HepG2 (cell line): ENCODE measurements around the gene APEX1. TPM values are rescaled to one million over a fixed set of nuclear protein-coding genes. Genes with fewer than 3 reads are reported as not detected.

ENCODE experiments used
- ATAC-seq: fragments of 200-7000 bp; cut with Tn5 transposase; 3 replicates; pipeline ENCODE4 v1.9.1; 2020; ENCODE audit warnings: mild to moderate bottlenecking, moderate library complexity
- BruUV-seq: library from RNA; stranded (reverse); fragments of 400-500 nt; replicated peaks from 2 replicates; lab custom pipeline; 2021; lab: Mats Ljungman, UMichigan
- CTCF ChIA-PET: fragments of 300-600 bp; formaldehyde crosslinking; extraction: SDS; loops from one replicate; lab custom pipeline; 2021; ENCODE audit warnings: low total read pairs, inconsistent platforms, low intra/inter-chr PET ratio; lab: Yijun Ruan, JAX
- POLR2A ChIA-PET: fragments of 350-600 bp; sonication (Branson Sonifier 250); formaldehyde crosslinking; loops from one replicate; lab custom pipeline; 2020; ENCODE audit warnings: antibody characterized with exemption, inconsistent platforms; lab: Yijun Ruan, JAX
- DNase-seq: peaks from one replicate; pipeline ENCODE4 v3.0.0-alpha.2; 2015; ENCODE audit warnings: low spot score
- FAIRE-seq: peaks from 3 replicates; lab custom pipeline; 2011; peaks lifted over from hg19 to GRCh38; lab: Jason Lieb, UNC
- H2AFZ ChIP-seq: one replicate; pipeline ENCODE4 v1.6.1; 2011; ENCODE audit warnings: low read length, inconsistent platforms
- H3K27ac ChIP-seq: fragments of 300-600 bp; 3 replicates; pipeline ENCODE4 v1.8.0; 2011; ENCODE audit warnings: mixed run types, mild to moderate bottlenecking, mixed read lengths, low read length, inconsistent platforms; ENCODE audit not compliant: insufficient read depth; ENCODE audit errors: extremely low read length
- H3K27me3 ChIP-seq, 2 experiments: fragments of 200-600 bp in 1 of 2; 2 replicates in 1 of 2; 3 replicates in 1 of 2; pipeline versions ENCODE4 v1.6.0 to v1.8.0; 2011; ENCODE audit warnings: low read length in 2 of 2, mild to moderate bottlenecking in 2 of 2, moderate library complexity in 2 of 2, inconsistent platforms in 1 of 2; ENCODE audit not compliant: insufficient read depth in 2 of 2, control insufficient read depth in 1 of 2
- H3K36me3 ChIP-seq, 2 experiments: fragments of 200-600 bp in 1 of 2; replicated peaks in 1 of 2; 2 replicates in 1 of 2; 3 replicates in 1 of 2; pipeline versions ENCODE4 v1.5.1 to v1.8.0; 2011; ENCODE audit warnings: low read length in 2 of 2, inconsistent platforms in 1 of 2; ENCODE audit not compliant: insufficient read depth in 2 of 2, control insufficient read depth in 1 of 2
- H3K4me1 ChIP-seq: 2 replicates; pipeline ENCODE4 v1.5.1; 2012; ENCODE audit warnings: low read length, inconsistent platforms; ENCODE audit not compliant: insufficient read depth
- H3K4me2 ChIP-seq: 2 replicates; pipeline ENCODE4 v1.6.0; 2011; ENCODE audit warnings: low read depth, low read length, inconsistent platforms
- H3K4me3 ChIP-seq, 3 experiments: fragments of 200-600 bp in 1 of 3; sonication (generic), shearing (Covaris generic) in 1 of 3; replicated peaks in 1 of 3; 2 replicates each; pipeline ENCODE4 v1.5.1; 2011 to 2016; ENCODE audit warnings: low read length in 3 of 3, inconsistent platforms in 2 of 3, low read depth in 2 of 3, mild to moderate bottlenecking in 2 of 3, control low read depth in 1 of 3, mixed read lengths in 1 of 3; ENCODE audit not compliant: insufficient read depth in 1 of 3
- H3K79me2 ChIP-seq: one replicate; pipeline ENCODE4 v1.6.1; 2011; ENCODE audit warnings: low read length, inconsistent platforms; ENCODE audit not compliant: insufficient read depth
- H3K9ac ChIP-seq: 2 replicates; pipeline ENCODE4 v1.6.0; 2011; ENCODE audit warnings: mild to moderate bottlenecking, low read depth, low read length, inconsistent platforms; ENCODE audit not compliant: insufficient read depth
- H3K9me3 ChIP-seq: 2 replicates; pipeline ENCODE4 v1.5.1; 2012; ENCODE audit warnings: mild to moderate bottlenecking, low read length
- H4K20me1 ChIP-seq: 2 replicates; pipeline ENCODE4 v1.6.0; 2011; ENCODE audit warnings: inconsistent platforms, mild to moderate bottlenecking, low read length, moderate library complexity; ENCODE audit not compliant: insufficient read depth
- ATAD3A ChIP-seq: sonication (generic); formaldehyde crosslinking; IDR thresholded peaks from 2 replicates; pipeline ENCODE4 v1.4.0; 2020; ENCODE audit warnings: missing genetic modification reagents
- FLYWCH1 ChIP-seq: sonication (generic); formaldehyde crosslinking; IDR thresholded peaks from 2 replicates; pipeline ENCODE4 v1.8.1; 2023; ENCODE audit warnings: mild to moderate bottlenecking, missing genetic modification reagents
- FOXJ3 ChIP-seq: sonication (generic); formaldehyde crosslinking; IDR thresholded peaks from 2 replicates; pipeline ENCODE4 v1.4.0; 2020; ENCODE audit warnings: missing genetic modification reagents, mild to moderate bottlenecking, borderline replicate concordance
- FOXP1 ChIP-seq, 2 experiments: fragments of 450-650 bp in 1 of 2; IDR thresholded peaks; 2 replicates each; pipeline ENCODE4 v1.6.1; 2017 to 2018; ENCODE audit warnings: antibody characterized with exemption in 1 of 2
- HDAC2 ChIP-seq: sonication (generic); formaldehyde crosslinking; IDR thresholded peaks from 2 replicates; pipeline ENCODE4 v1.4.0; 2020; ENCODE audit warnings: missing genetic modification reagents
- HNRNPH1 ChIP-seq: fragments of 200-400 bp; formaldehyde crosslinking; optimal IDR thresholded peaks from 2 replicates; pipeline ENCODE3; 2017; ENCODE audit warnings: mild to moderate bottlenecking, low read depth, low read length
- HNRNPUL1 ChIP-seq: fragments of 200-400 bp; formaldehyde crosslinking; IDR thresholded peaks from 2 replicates; pipeline ENCODE4 v1.6.1; 2017; ENCODE audit warnings: low read depth, mild to moderate bottlenecking, low read length, moderate library complexity
- MEIS2 ChIP-seq: sonication (generic); formaldehyde crosslinking; IDR thresholded peaks from 2 replicates; pipeline ENCODE4 v1.9.0; 2021; ENCODE audit warnings: mild to moderate bottlenecking, missing genetic modification reagents
- NR2F2 ChIP-seq: IDR thresholded peaks from 2 replicates; pipeline ENCODE4 v1.6.1; 2012; ENCODE audit warnings: low read depth, inconsistent platforms, borderline replicate concordance
- NR2F6 ChIP-seq, 2 experiments: IDR thresholded peaks; 2 replicates each; pipeline ENCODE4 v1.6.1; 2016; ENCODE audit warnings: antibody characterized with exemption in 1 of 2, mild to moderate bottlenecking in 1 of 2
- SP5 ChIP-seq: IDR thresholded peaks from 2 replicates; pipeline ENCODE4 v1.6.1; 2016; ENCODE audit warnings: low read depth, borderline replicate concordance
- WIZ ChIP-seq: sonication (generic); formaldehyde crosslinking; IDR thresholded peaks from 2 replicates; pipeline ENCODE4 v1.5.1; 2020; ENCODE audit warnings: mild to moderate bottlenecking, missing genetic modification reagents
- ZBTB3 ChIP-seq: sonication (generic); formaldehyde crosslinking; IDR thresholded peaks from 2 replicates; pipeline ENCODE4 v1.4.0; 2020; ENCODE audit warnings: low read depth, mild to moderate bottlenecking, moderate library complexity, missing genetic modification reagents, borderline replicate concordance
- ZNF232 ChIP-seq: sonication (generic); formaldehyde crosslinking; IDR thresholded peaks from 2 replicates; pipeline ENCODE4 v1.4.0; 2020; ENCODE audit warnings: missing genetic modification reagents, borderline replicate concordance
- ZNF552 ChIP-seq: sonication (generic); formaldehyde crosslinking; IDR thresholded peaks from 2 replicates; pipeline ENCODE4 v1.9.0; 2022; ENCODE audit warnings: missing genetic modification reagents, mild to moderate bottlenecking, borderline replicate concordance
- ZNF607 ChIP-seq: sonication (generic); formaldehyde crosslinking; IDR thresholded peaks from 2 replicates; pipeline ENCODE4 v1.5.1; 2020; ENCODE audit warnings: missing genetic modification reagents, mild to moderate bottlenecking, borderline replicate concordance
- ZNF616 ChIP-seq: sonication (generic); formaldehyde crosslinking; IDR thresholded peaks from 2 replicates; pipeline ENCODE4 v1.5.0; 2020; ENCODE audit warnings: low read depth, mild to moderate bottlenecking, missing genetic modification reagents
- ZNF747 ChIP-seq: sonication (generic); formaldehyde crosslinking; IDR thresholded peaks from 2 replicates; pipeline ENCODE4 v1.8.1; 2023; ENCODE audit warnings: missing genetic modification reagents, mild to moderate bottlenecking, borderline replicate concordance
- ZNF850 ChIP-seq: sonication (generic); formaldehyde crosslinking; conservative IDR thresholded peaks from 2 replicates; pipeline ENCODE4 v1.9.0; 2021; ENCODE audit warnings: mild to moderate bottlenecking, missing genetic modification reagents
- WGBS: methylation state at CpG from one replicate; pipeline ENCODE4 v1.1.6; 2017; ENCODE audit warnings: low lambda C conversion rate; 5-methylcytosine and 5-hydroxymethylcytosine counted together
- in situ Hi-C: cut with HindIII; loops from 2 replicates; pipeline ENCODE4 v1.10.0; 2017; ENCODE audit warnings: low pct_unique_long_range_greater_than_20kb; ENCODE audit not compliant: extremely low pct_ligation_motif_present
- intact Hi-C: fragments of 100-400 bp; cut with micrococcal nuclease; formaldehyde crosslinking; loops from one replicate; pipeline ENCODE4 v1.10.0; 2022; ENCODE audit not compliant: unreplicated experiment
- polyA plus RNA-seq, 8 experiments: library from polyadenylated mRNA; depleted of rRNA in 3 of 8; stranded (reverse) in 7 of 8; unstranded in 1 of 8; fragments of >200 nt; fragmentation: Illumina TruSeq in 4 of 8; extraction: Trizol in 4 of 8; gene quantifications; 2 replicates each; pipeline versions ENCODE4 v1.2.1 to v1.2.3, GENCODE V29; 2011 to 2016; ENCODE audit warnings: low read depth in 4 of 8, missing spikeins in 1 of 8, mixed read lengths in 1 of 8; ENCODE audit not compliant: insufficient read depth in 1 of 8
- total RNA-seq, 5 experiments: library from RNA; depleted of rRNA; stranded (reverse); fragments of >200 nt; fragmentation: Illumina TruSeq; extraction: Trizol; gene quantifications; 2 replicates each; pipeline ENCODE4 v1.2.3, GENCODE V29; 2016; ENCODE audit warnings: low read depth in 1 of 5
- TF ChIP-seq, protein P1 (sequence below): sonication (generic); formaldehyde crosslinking; IDR thresholded peaks from 2 replicates; pipeline ENCODE4 v1.5.0; 2020; ENCODE audit warnings: mild to moderate bottlenecking, missing genetic modification reagents, borderline replicate concordance

Gene APEX1
- total and polyA plus RNA-seq, 2 of the 13 experiments (the other 11 are each of a cell fraction or from before 2014, with no cell fraction given) = 171 to 405 TPM

DNA sequence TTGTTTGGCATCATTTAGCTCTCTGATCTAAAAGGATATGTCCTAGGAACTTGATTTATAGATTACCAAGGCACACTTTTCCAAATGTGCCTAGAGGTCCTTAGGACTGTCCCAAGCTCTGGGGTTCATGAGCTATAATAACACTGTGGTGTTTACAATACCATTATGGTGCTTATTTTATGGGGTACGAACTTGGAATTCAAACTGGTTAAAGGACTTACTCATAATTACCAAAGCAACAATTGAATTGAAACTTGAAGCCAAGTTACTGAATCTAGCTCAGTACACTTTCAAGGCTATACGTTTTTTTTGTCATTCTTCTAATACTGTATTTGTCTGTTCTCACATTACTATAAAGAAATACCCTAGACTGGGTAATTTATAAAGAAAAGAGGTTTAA, 32.1 kb upstream of the APEX1 start:
- H3K4me2 ChIP-seq = no peak overlapping the region
- intact Hi-C loops = no loop called here
- no TSS peak for BruUV-seq
- DNase-seq (no peak), FAIRE-seq (no peak)
- H2AFZ ChIP-seq = no peak overlapping the region
- ChIA-PET POLR2A (interaction anchor here (1.0 to 1.8 kb wide), 2 partner anchors 9 to 80 kb away, joined by 3 to 8 read pairs; partner anchors contain the start of gene PARP2), CTCF (no interaction called here)
- H3K27me3 ChIP-seq = no peaks in the 10 kb centered on the region
- H4K20me1 ChIP-seq = no peaks in the 10 kb centered on the region
- H3K4me3 ChIP-seq = no peak overlapping the region
- in situ Hi-C loops = no loop called here
- H3K36me3 ChIP-seq = no peaks in the 10 kb centered on the region
- no peaks in the 10 kb centered on the region for H3K9me3 ChIP-seq
- TF ChIP-seq ZNF232 (CRISPR knock-in tag) = no peak
- TF ChIP-seq WIZ (CRISPR knock-in tag) = no peak
- no peak for TF ChIP-seq ZNF616 (CRISPR knock-in tag)
- no peak for TF ChIP-seq HNRNPUL1
- no peak for TF ChIP-seq NR2F2
- TF ChIP-seq FLYWCH1 (CRISPR knock-in tag) = no peak
- TF ChIP-seq ZBTB3 = no peak
- TF ChIP-seq, all 625 proteins: peak for 0
- Histone ChIP-seq H3K9ac (no peak overlapping the region), H3K79me2 (no peaks in the 10 kb centered on the region), H3K4me1 (peaks cover 37% of the 10 kb centered on the region), H3K27ac (no peak overlapping the region)
- no peak for ATAC-seq
- WGBS = 4% methylated on average over 2 of the region's 2 CpGs

DNA sequence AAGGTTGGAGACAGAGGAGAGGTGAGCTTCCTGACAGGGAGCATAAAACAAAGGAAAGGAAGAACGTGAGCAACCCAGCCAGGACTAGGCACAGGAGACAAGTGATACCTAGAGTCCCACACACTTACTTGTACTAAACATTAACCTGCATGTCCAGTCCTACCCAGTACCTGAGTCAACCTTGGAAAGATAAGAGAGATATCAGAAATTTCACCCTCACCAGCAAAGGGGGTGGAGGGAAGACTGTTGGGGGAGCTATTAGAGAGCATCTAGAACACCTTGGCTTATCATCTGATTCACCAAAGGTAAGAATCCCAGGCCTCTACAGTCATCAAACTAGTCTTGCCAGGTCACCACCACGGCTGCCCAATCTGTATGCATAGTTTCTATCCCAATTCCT, 30.2 kb upstream of the APEX1 start:
- POLR2A ChIA-PET = interaction anchor here (1.0 to 2.1 kb wide), 3 partner anchors 9 to 82 kb away, joined by 3 to 7 read pairs (median 4); partner anchors contain the start of genes APEX1, OSGEP and PARP2
- Histone ChIP-seq H3K79me2 (no peaks in the 10 kb centered on the region), H2AFZ (no peak overlapping the region), H3K4me2 (no peak overlapping the region), H3K4me1 (peaks cover 37% of the 10 kb centered on the region), H3K4me3 (no peak overlapping the region), H4K20me1 (no peaks in the 10 kb centered on the region), H3K9me3 (no peaks in the 10 kb centered on the region), H3K36me3 (no peaks in the 10 kb centered on the region), H3K27me3 (no peaks in the 10 kb centered on the region), H3K9ac (no peak overlapping the region), H3K27ac (no peak overlapping the region)
- intact Hi-C loops = no loop called here
- ATAC-seq (no peak), FAIRE-seq (no peak), DNase-seq (no peak)
- no TSS peak for BruUV-seq
- in situ Hi-C loops = no loop called here
- WGBS = 2% methylated on average over 2 of the region's 2 CpGs
- CTCF ChIA-PET = no interaction called here
- TF ChIP-seq ZNF850 (no peak), ZNF747 (no peak), HDAC2 (CRISPR knock-in tag) (no peak), ATAD3A (CRISPR knock-in tag) (no peak), FOXP1 (IDR thresholded peaks at IDR 0.05) (no peak), FOXP1 (CRISPR knock-in tag; IDR thresholded peaks at IDR 0.05) (no peak), MEIS2 (no peak), FOXJ3 (CRISPR knock-in tag) (no peak), SP5 (no peak), HNRNPH1 (no peak), ZNF552 (CRISPR knock-in tag) (no peak), NR2F6 (IDR thresholded peaks at IDR 0.05) (no peak), NR2F6 (CRISPR knock-in tag; IDR thresholded peaks at IDR 0.05) (no peak), ZNF607 (CRISPR knock-in tag) (no peak)
- TF ChIP-seq, protein P1, sequence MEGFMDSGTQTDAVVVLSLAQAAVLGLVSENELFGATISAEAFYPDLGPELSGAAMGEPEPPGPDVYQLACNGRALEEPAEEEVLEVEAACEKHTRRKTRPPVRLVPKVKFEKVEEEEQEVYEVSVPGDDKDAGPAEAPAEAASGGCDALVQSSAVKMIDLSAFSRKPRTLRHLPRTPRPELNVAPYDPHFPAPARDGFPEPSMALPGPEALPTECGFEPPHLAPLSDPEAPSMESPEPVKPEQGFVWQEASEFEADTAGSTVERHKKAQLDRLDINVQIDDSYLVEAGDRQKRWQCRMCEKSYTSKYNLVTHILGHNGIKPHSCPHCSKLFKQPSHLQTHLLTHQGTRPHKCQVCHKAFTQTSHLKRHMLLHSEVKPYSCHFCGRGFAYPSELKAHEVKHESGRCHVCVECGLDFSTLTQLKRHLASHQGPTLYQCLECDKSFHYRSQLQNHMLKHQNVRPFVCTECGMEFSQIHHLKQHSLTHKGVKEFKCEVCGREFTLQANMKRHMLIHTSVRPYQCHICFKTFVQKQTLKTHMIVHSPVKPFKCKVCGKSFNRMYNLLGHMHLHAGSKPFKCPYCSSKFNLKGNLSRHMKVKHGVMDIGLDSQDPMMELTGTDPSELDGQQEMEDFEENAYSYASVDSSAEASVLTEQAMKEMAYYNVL = no peak
